Measurements from ENCODE around the gene VBP1.

DNA sequence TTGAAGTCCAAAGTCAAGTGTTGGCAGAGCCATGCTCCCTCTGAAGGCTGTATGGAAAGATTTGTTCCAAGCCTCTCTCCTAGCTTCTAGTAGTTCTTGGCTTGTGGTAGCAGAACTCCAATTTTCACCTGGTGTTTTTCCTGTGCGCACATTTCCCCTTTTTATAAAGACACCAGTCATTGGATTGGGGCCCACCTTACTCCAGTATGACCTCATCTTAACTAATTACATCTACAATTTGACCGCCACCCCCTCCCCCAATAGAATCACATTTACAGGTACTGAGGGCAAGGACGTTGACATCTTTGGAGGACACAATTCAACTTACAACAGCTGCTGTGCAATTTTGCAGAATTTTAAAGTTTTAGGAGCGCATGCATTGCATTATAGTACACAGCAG, 31.2 kb downstream of the VBP1 start:
- TF ChIP-seq, protein P1, sequence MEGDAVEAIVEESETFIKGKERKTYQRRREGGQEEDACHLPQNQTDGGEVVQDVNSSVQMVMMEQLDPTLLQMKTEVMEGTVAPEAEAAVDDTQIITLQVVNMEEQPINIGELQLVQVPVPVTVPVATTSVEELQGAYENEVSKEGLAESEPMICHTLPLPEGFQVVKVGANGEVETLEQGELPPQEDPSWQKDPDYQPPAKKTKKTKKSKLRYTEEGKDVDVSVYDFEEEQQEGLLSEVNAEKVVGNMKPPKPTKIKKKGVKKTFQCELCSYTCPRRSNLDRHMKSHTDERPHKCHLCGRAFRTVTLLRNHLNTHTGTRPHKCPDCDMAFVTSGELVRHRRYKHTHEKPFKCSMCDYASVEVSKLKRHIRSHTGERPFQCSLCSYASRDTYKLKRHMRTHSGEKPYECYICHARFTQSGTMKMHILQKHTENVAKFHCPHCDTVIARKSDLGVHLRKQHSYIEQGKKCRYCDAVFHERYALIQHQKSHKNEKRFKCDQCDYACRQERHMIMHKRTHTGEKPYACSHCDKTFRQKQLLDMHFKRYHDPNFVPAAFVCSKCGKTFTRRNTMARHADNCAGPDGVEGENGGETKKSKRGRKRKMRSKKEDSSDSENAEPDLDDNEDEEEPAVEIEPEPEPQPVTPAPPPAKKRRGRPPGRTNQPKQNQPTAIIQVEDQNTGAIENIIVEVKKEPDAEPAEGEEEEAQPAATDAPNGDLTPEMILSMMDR (IDR thresholded peaks at IDR 0.05), result no peak
- TF ChIP-seq POLR2A (IDR thresholded peaks at IDR 0.05), result no peak
